NCI-H2029 treated with DMSO at 0.1 percent for 48 hours (cell line): ENCODE measurements around the gene CEACAM6.
A peak's percentile ranks its signal among the peaks of the same experiment; 100 is the strongest.

ENCODE experiments used
- DNase-seq: peaks from one replicate; lab custom pipeline; 2025; lab: John Stamatoyannopoulos, UW

CEACAM6 gene

GRCh38 chr19:41796901-41797300 lies 41.6 kb downstream of the CEACAM6 start:
- DNase-seq, result no peak

GRCh38 chr19:41799444-41800000 lies 44.2 kb downstream of the CEACAM6 start:
- peak; percentile 73 for DNase-seq

- no peak for DNase-seq
Observed at GRCh38 chr19:41801031-41801430, 45.7 kb downstream of the CEACAM6 start.

- DNase-seq, result no peak
Observed at GRCh38 chr19:41801792-41802211, 46.5 kb downstream of the CEACAM6 start.

- DNase-seq, result no peak
Observed at GRCh38 chr19:41802770-41803169, 47.4 kb downstream of the CEACAM6 start.

GRCh38 chr19:41804336-41804735 lies 49.0 kb downstream of the CEACAM6 start:
- no peak for DNase-seq

- no peak for DNase-seq
Observed at GRCh38 chr19:41807176-41807575, 51.8 kb downstream of the CEACAM6 start.

- no peak for DNase-seq
Observed at GRCh38 chr19:41808663-41809566, 53.6 kb downstream of the CEACAM6 start.

GRCh38 chr19:41810301-41810700 lies 55.0 kb downstream of the CEACAM6 start:
- no peak for DNase-seq

- no peak for DNase-seq
Observed at GRCh38 chr19:41811036-41811435, 55.7 kb downstream of the CEACAM6 start.

GRCh38 chr19:41811981-41812380 lies 56.7 kb downstream of the CEACAM6 start:
- no peak for DNase-seq

GRCh38 chr19:41813911-41814310 lies 58.6 kb downstream of the CEACAM6 start:
- no peak for DNase-seq

- no peak for DNase-seq
Observed at GRCh38 chr19:41815301-41815700, 60.0 kb downstream of the CEACAM6 start.

- no peak for DNase-seq
Observed at GRCh38 chr19:41816761-41817160, 61.4 kb downstream of the CEACAM6 start.

GRCh38 chr19:41821003-41821735 lies 65.8 kb downstream of the CEACAM6 start:
- peak; percentile 86 for DNase-seq
